Neural progenitor cell (in vitro differentiated cells): ENCODE data around the gene SPDYE3. TPM values are rescaled to one million over a fixed set of nuclear protein-coding genes. Genes with fewer than 3 reads are reported as not detected.

Source experiments
- DNase-seq: peaks from one replicate; pipeline ENCODE4 v3.0.0-alpha.2; 2016; ENCODE audit warnings: low spot score
- H2AFZ ChIP-seq: fragments of 200-600 bp; sonication (generic); replicated peaks from 2 replicates; pipeline ENCODE4 v1.6.1; 2016; ENCODE audit warnings: antibody characterized with exemption
- H3F3A ChIP-seq: fragments of 200-600 bp; sonication (generic); 2 replicates; pipeline ENCODE4 v1.6.1; 2016; ENCODE audit warnings: antibody characterized with exemption, low read depth
- H3K27ac ChIP-seq: fragments of 200-600 bp; sonication (generic); 2 replicates; pipeline ENCODE4 v1.5.1; 2016; ENCODE audit warnings: mild to moderate bottlenecking
- H3K27me3 ChIP-seq: fragments of 200-600 bp; sonication (generic); 2 replicates; pipeline ENCODE4 v1.6.1; 2016; ENCODE audit warnings: mild to moderate bottlenecking, moderate library complexity
- H3K36me3 ChIP-seq: fragments of 200-600 bp; sonication (generic); 2 replicates; pipeline ENCODE4 v1.5.1; 2016
- H3K4me1 ChIP-seq: fragments of 200-600 bp; sonication (generic); 2 replicates; pipeline ENCODE4 v1.6.1; 2016; ENCODE audit warnings: mixed run types
- H3K4me2 ChIP-seq: fragments of 200-600 bp; sonication (generic); 2 replicates; pipeline ENCODE4 v1.6.1; 2016
- H3K4me3 ChIP-seq: fragments of 200-600 bp; sonication (generic); 2 replicates; pipeline ENCODE4 v1.5.1; 2016
- H3K79me2 ChIP-seq: fragments of 200-600 bp; sonication (generic); 2 replicates; pipeline ENCODE4 v1.6.1; 2016; ENCODE audit warnings: low read depth
- H3K9ac ChIP-seq: fragments of 200-600 bp; sonication (generic); 2 replicates; pipeline ENCODE4 v1.6.1; 2016
- H3K9me3 ChIP-seq: fragments of 200-600 bp; sonication (generic); 2 replicates; pipeline ENCODE4 v1.5.1; 2016; ENCODE audit warnings: low read depth
- H4K20me1 ChIP-seq: fragments of 200-600 bp; sonication (generic); 2 replicates; pipeline ENCODE4 v1.6.1; 2016; ENCODE audit warnings: low read depth
- H3K27ac Mint-ChIP-seq: 3 replicates; pipeline ENCODE4 v1.8.0; 2021; ENCODE audit warnings: mixed read lengths
- H3K27me3 Mint-ChIP-seq: 2 replicates; pipeline ENCODE4 v1.8.0; 2022; ENCODE audit warnings: low read depth, mild to moderate bottlenecking, inconsistent platforms, moderate library complexity, mixed read lengths; ENCODE audit not compliant: insufficient read depth
- H3K36me3 Mint-ChIP-seq: 3 replicates; pipeline ENCODE4 v1.8.0; 2021; ENCODE audit warnings: mixed read lengths
- H3K4me1 Mint-ChIP-seq: 3 replicates; pipeline ENCODE4 v1.8.0; 2021; ENCODE audit warnings: mixed read lengths
- H3K4me3 Mint-ChIP-seq: 3 replicates; pipeline ENCODE4 v1.8.0; 2021; ENCODE audit warnings: mild to moderate bottlenecking, moderate library complexity, mixed read lengths
- H3K9me3 Mint-ChIP-seq: 3 replicates; pipeline ENCODE4 v1.8.0; 2020; ENCODE audit warnings: mixed read lengths
- CTCF ChIP-seq: fragments of 200-600 bp; sonication (generic); IDR thresholded peaks from 2 replicates; pipeline ENCODE4 v1.5.1; 2017; ENCODE audit warnings: antibody characterized with exemption, mild to moderate bottlenecking
- EZH2 ChIP-seq: fragments of 200-600 bp; sonication (generic); IDR thresholded peaks from 2 replicates; pipeline ENCODE4 v1.6.1; 2017; ENCODE audit warnings: antibody characterized with exemption, mild to moderate bottlenecking, moderate library complexity
- EZH2phosphoT487 ChIP-seq: fragments of 200-600 bp; sonication (generic); IDR thresholded peaks from 2 replicates; pipeline ENCODE4 v1.6.1; 2017; ENCODE audit warnings: antibody characterized with exemption
- small RNA-seq: library from RNA; depleted of rRNA; stranded (forward); fragments of <200 nt; gene quantifications from one replicate; pipeline ENCODE3, GENCODE V24; 2015
- total RNA-seq: library from RNA; depleted of rRNA; stranded (reverse); fragments of >200 nt; gene quantifications from 2 replicates; pipeline ENCODE4 v1.2.3, GENCODE V29; 2015; ENCODE audit warnings: low replicate concordance

Gene SPDYE3
- total RNA-seq, 1 donor from 2014 or later = not detected

GRCh38 chr7:100370303-100370702, 62.8 kb downstream of the SPDYE3 start:
- H3K4me1 ChIP-seq = peaks cover 34% of the 10 kb centered on the region
- H3K4me3 Mint-ChIP-seq = no peak overlapping the region
- H3K4me2 ChIP-seq = peak overlapping the region; percentile 67
- TF ChIP-seq EZH2phosphoT487 (no peak), CTCF (no peak), EZH2 (no peak)
- H3K36me3 ChIP-seq = no peaks in the 10 kb centered on the region
- no peak overlapping the region for H2AFZ ChIP-seq
- no peaks in the 10 kb centered on the region for H3K79me2 ChIP-seq
- H3K4me1 Mint-ChIP-seq = peaks cover 36% of the 10 kb centered on the region
- peak overlapping the region; percentile 13 for H3K4me3 ChIP-seq
- H3K27ac ChIP-seq = peak overlapping the region; percentile 80
- H3K27me3 Mint-ChIP-seq = peaks cover 3% of the 10 kb centered on the region
- H3F3A ChIP-seq = peaks cover 28% of the 10 kb centered on the region
- H4K20me1 ChIP-seq = peaks cover 6% of the 10 kb centered on the region
- peak overlapping the region; percentile 96 for H3K27ac Mint-ChIP-seq
- H3K36me3 Mint-ChIP-seq = peaks cover 11% of the 10 kb centered on the region
- no peaks in the 10 kb centered on the region for H3K27me3 ChIP-seq
- no peaks in the 10 kb centered on the region for H3K9me3 Mint-ChIP-seq
- no peaks in the 10 kb centered on the region for H3K9me3 ChIP-seq
- no peak overlapping the region for H3K9ac ChIP-seq
- DNase-seq = peak; percentile 72

- Mint-ChIP-seq H3K36me3 (peaks cover 9% of the 10 kb centered on the region), H3K4me3 (no peak overlapping the region), H3K27ac (peak overlapping the region; percentile 96), H3K27me3 (peaks cover 3% of the 10 kb centered on the region), H3K4me1 (peaks cover 36% of the 10 kb centered on the region), H3K9me3 (no peaks in the 10 kb centered on the region)
- no peak overlapping the region for H3K4me3 ChIP-seq
- no peaks in the 10 kb centered on the region for H3K79me2 ChIP-seq
- no peak for TF ChIP-seq EZH2phosphoT487
- TF ChIP-seq EZH2 = no peak
- no peak for TF ChIP-seq CTCF
- no peak overlapping the region for H3K9ac ChIP-seq
- H3K27me3 ChIP-seq = no peaks in the 10 kb centered on the region
- H3K4me2 ChIP-seq = peak overlapping the region; percentile 67
- DNase-seq = no peak
- H3F3A ChIP-seq = peaks cover 28% of the 10 kb centered on the region
- H3K9me3 ChIP-seq = no peaks in the 10 kb centered on the region
- peaks cover 34% of the 10 kb centered on the region for H3K4me1 ChIP-seq
- no peak overlapping the region for H3K27ac ChIP-seq
- peaks cover 6% of the 10 kb centered on the region for H4K20me1 ChIP-seq
- H3K36me3 ChIP-seq = no peaks in the 10 kb centered on the region
- no peak overlapping the region for H2AFZ ChIP-seq
Measured at GRCh38 chr7:100370746-100371145, 63.2 kb downstream of the SPDYE3 start.

GRCh38 chr7:100371561-100372171, 64.2 kb downstream of the SPDYE3 start:
- H4K20me1 ChIP-seq = peaks cover 6% of the 10 kb centered on the region
- no peaks in the 10 kb centered on the region for H3K36me3 ChIP-seq
- H3K4me2 ChIP-seq = no peak overlapping the region
- no peaks in the 10 kb centered on the region for H3K9me3 ChIP-seq
- Mint-ChIP-seq H3K4me1 (peaks cover 36% of the 10 kb centered on the region), H3K4me3 (no peak overlapping the region), H3K9me3 (no peaks in the 10 kb centered on the region), H3K27me3 (peaks cover 3% of the 10 kb centered on the region), H3K27ac (no peak overlapping the region), H3K36me3 (peaks cover 7% of the 10 kb centered on the region)
- H3F3A ChIP-seq = peaks cover 28% of the 10 kb centered on the region
- H3K27me3 ChIP-seq = no peaks in the 10 kb centered on the region
- no peak overlapping the region for H2AFZ ChIP-seq
- H3K4me3 ChIP-seq = no peak overlapping the region
- H3K79me2 ChIP-seq = no peaks in the 10 kb centered on the region
- no peak for TF ChIP-seq CTCF
- TF ChIP-seq EZH2 = no peak
- no peak for TF ChIP-seq EZH2phosphoT487
- no peak overlapping the region for H3K27ac ChIP-seq
- peaks cover 34% of the 10 kb centered on the region for H3K4me1 ChIP-seq
- no peak overlapping the region for H3K9ac ChIP-seq
- no peak for DNase-seq

Small RNA genes lying within 50 kb of the gene (small RNA-seq; reads per million reads assigned to genes)
- not detected for gene RF00019

Other genes with a start within 250 kb of the SPDYE3 start
- 56.0 and 73.6 TPM in 2 replicates for gene ZNF3, start 226.0 kb upstream of the SPDYE3 start, total RNA-seq
- gene COPS6, start 218.7 kb upstream of the SPDYE3 start, total RNA-seq = 42.2 and 63.9 TPM in 2 replicates
- gene MCM7, start 206.3 kb upstream of the SPDYE3 start, total RNA-seq = 206 and 297 TPM in 2 replicates
- gene AP4M1, start 206.1 kb upstream of the SPDYE3 start, total RNA-seq = 15.3 and 15.4 TPM in 2 replicates
- gene TAF6, start 188.3 kb upstream of the SPDYE3 start, total RNA-seq = 66.1 and 88.3 TPM in 2 replicates
- 25.8 and 26.7 TPM in 2 replicates for gene CNPY4, start 188.1 kb upstream of the SPDYE3 start, total RNA-seq
- gene MBLAC1, start 180.7 kb upstream of the SPDYE3 start, total RNA-seq = 1.6 and 2.7 TPM in 2 replicates
- gene LAMTOR4, start 158.8 kb upstream of the SPDYE3 start, total RNA-seq = 70.5 and 123 TPM in 2 replicates
- 4.3 and 13.3 TPM in 2 replicates for gene TRAPPC14, start 149.0 kb upstream of the SPDYE3 start, total RNA-seq
- 0.90 and 2.5 TPM in 2 replicates for gene GAL3ST4, start 139.1 kb upstream of the SPDYE3 start, total RNA-seq
- gene GPC2, start 130.3 kb upstream of the SPDYE3 start, total RNA-seq = 17.0 and 61.0 TPM in 2 replicates
- 0.58 and 1.2 TPM in 2 replicates for gene STAG3, start 129.8 kb upstream of the SPDYE3 start, total RNA-seq
- not detected in 2 replicates for gene PVRIG, start 87.8 kb upstream of the SPDYE3 start, total RNA-seq
- 19.3 and 43.6 TPM in 2 replicates for gene PILRB, start 50.4 kb downstream of the SPDYE3 start, total RNA-seq
- 0.68 and 6.7 TPM in 2 replicates for gene PILRA, start 65.8 kb downstream of the SPDYE3 start, total RNA-seq
- 1.4 and 1.8 TPM in 2 replicates for gene ZCWPW1, start 121.0 kb downstream of the SPDYE3 start, total RNA-seq
- 16.4 and 42.6 TPM in 2 replicates for gene MEPCE, start 122.1 kb downstream of the SPDYE3 start, total RNA-seq
- 7.3 and 33.0 TPM in 2 replicates for gene PPP1R35, start 128.8 kb downstream of the SPDYE3 start, total RNA-seq
- gene SPACDR, start 156.6 kb downstream of the SPDYE3 start, total RNA-seq = 0.71 TPM in 1 of 2 replicates, not detected in the other
- 11.0 and 17.6 TPM in 2 replicates for gene TSC22D4, start 171.5 kb downstream of the SPDYE3 start, total RNA-seq
- gene NYAP1, start 176.2 kb downstream of the SPDYE3 start, total RNA-seq = 1.2 and 6.7 TPM in 2 replicates
- 1.2 and 5.6 TPM in 2 replicates for gene AGFG2, start 231.5 kb downstream of the SPDYE3 start, total RNA-seq